ENCODE data around the gene MXD1.

GRCh38 chr2:69977906-69978482 is 63.1 kb downstream of the MXD1 start:
- TF ChIP-seq EZH2 (IDR thresholded peaks at IDR 0.05; ENCODE audit: low read length) = no peak
- no peak for TF ChIP-seq CTCF (optimal IDR thresholded peaks at IDR 0.05 in 1 of 3, IDR thresholded peaks at IDR 0.05 in 1 of 3, conservative IDR thresholded peaks at IDR 0.05 in 1 of 3; ENCODE audit: extremely low read depth in 1 of 3, insufficient read depth in 2 of 3, low read length in 3 of 3)

Measured in keratinocyte (primary cell).